GM18907 (cell line): ENCODE results near the gene GJA9.
A peak's percentile ranks its signal among the peaks of the same experiment; 100 is the strongest.
"Not testable (repeated sequence)": the region's sequence is repeated elsewhere in the genome, so short reads cannot be mapped to it uniquely, and the experiment has no call there.

ENCODE experiments used
- ATAC-seq: cut with Tn5 transposase; IDR thresholded peaks from one replicate; pipeline ENCODE4 v1.9.1; 2021; ENCODE audit warnings: mild to moderate bottlenecking, moderate library complexity; ENCODE audit not compliant: unreplicated experiment

GJA9 gene

GRCh38 chr1:38875811-38876210, 5.6 kb downstream of the GJA9 start:
- no peak for ATAC-seq

- ATAC-seq: peak; percentile 95
Observed at GRCh38 chr1:38873027-38873969, 8.1 kb downstream of the GJA9 start, which contains the start of gene MYCBP. Gene MYCBP (minus strand): TSS chr1:38873348. CDS start chr1:38873305, 43 bp downstream.

GRCh38 chr1:38872401-38873026, 8.9 kb downstream of the GJA9 start:
- ATAC-seq: peak; percentile 34

- ATAC-seq: no peak
Observed at GRCh38 chr1:38870996-38871395, 10.4 kb downstream of the GJA9 start.

- ATAC-seq: no peak
Observed at GRCh38 chr1:38867208-38867607, 14.2 kb downstream of the GJA9 start.

- no peak for ATAC-seq
Observed at GRCh38 chr1:38865112-38865715, 16.2 kb downstream of the GJA9 start.

GRCh38 chr1:38860454-38860795, 21.0 kb downstream of the GJA9 start:
- no peak for ATAC-seq

GRCh38 chr1:38859561-38860453, 21.6 kb downstream of the GJA9 start, which contains the start of gene RRAGC:
Gene RRAGC (minus strand): TSS chr1:38859772. CDS start chr1:38859646, 126 bp downstream.
- peak; percentile 93 for ATAC-seq

GRCh38 chr1:38858833-38859560, 22.4 kb downstream of the GJA9 start:
- peak; percentile 42 for ATAC-seq

GRCh38 chr1:38852780-38853179, 28.6 kb downstream of the GJA9 start:
- ATAC-seq: no peak

GRCh38 chr1:38848071-38848470, 33.3 kb downstream of the GJA9 start:
- no peak for ATAC-seq

- ATAC-seq: no peak
Observed at GRCh38 chr1:38846210-38846609, 35.2 kb downstream of the GJA9 start.

GRCh38 chr1:38845088-38845487, 36.3 kb downstream of the GJA9 start:
- not testable (repeated sequence) for ATAC-seq

GRCh38 chr1:38840281-38840680, 41.1 kb downstream of the GJA9 start:
- ATAC-seq: no peak

GRCh38 chr1:38839363-38839762, 42.0 kb downstream of the GJA9 start:
- no peak for ATAC-seq

GRCh38 chr1:38836316-38836715, 45.1 kb downstream of the GJA9 start:
- ATAC-seq: not testable (repeated sequence)

- peak; percentile 54 for ATAC-seq
Observed at GRCh38 chr1:38834937-38835827, 46.2 kb downstream of the GJA9 start.

GRCh38 chr1:38834221-38834782, 47.1 kb downstream of the GJA9 start:
- no peak for ATAC-seq

- no peak for ATAC-seq
Observed at GRCh38 chr1:38833146-38833545, 48.2 kb downstream of the GJA9 start.
